Kidney (tissue), 14 donors: ENCODE results near the gene RUVBL2. TPM values are rescaled to one million over a fixed set of nuclear protein-coding genes. Genes with fewer than 3 reads are reported as not detected.
"Not testable (repeated sequence)": the region's sequence is repeated elsewhere in the genome, so short reads cannot be mapped to it uniquely, and the experiment has no call there.

Experiments
- DNase-seq, 5 donors: peaks; one replicate each; pipeline ENCODE4 v3.0.0-alpha.2; 2013 to 2020
- FAIRE-seq: peaks from 2 replicates; lab custom pipeline; 2012; peaks lifted over from hg19 to GRCh38; lab: Jason Lieb, UNC
- H3K27ac ChIP-seq, 2 donors: one replicate each; pipeline ENCODE4 v1.7.0; 2013; ENCODE audit warnings: low read depth in 2 of 2, low read length in 2 of 2, inconsistent platforms in 1 of 2
- H3K27me3 ChIP-seq: one replicate; pipeline ENCODE4 v1.7.1; 2013; ENCODE audit warnings: low read length, inconsistent platforms; ENCODE audit not compliant: control insufficient read depth, insufficient read depth
- H3K36me3 ChIP-seq, 3 donors: one replicate each; pipeline versions ENCODE4 v1.7.0 to v1.7.1; 2013; ENCODE audit warnings: low read length in 3 of 3, control low read depth in 1 of 3, inconsistent platforms in 1 of 3; ENCODE audit not compliant: insufficient read depth in 3 of 3, control insufficient read depth in 2 of 3
- H3K4me1 ChIP-seq, 3 donors: one replicate each; pipeline versions ENCODE4 v1.7.0 to v1.7.1; 2013; ENCODE audit warnings: low read length in 3 of 3, inconsistent platforms in 1 of 3, low read depth in 1 of 3; ENCODE audit not compliant: control insufficient read depth in 2 of 3, insufficient read depth in 2 of 3
- H3K4me3 ChIP-seq, 3 donors: one replicate each; pipeline versions ENCODE4 v1.7.0 to v1.8.1; 2013; ENCODE audit warnings: low read length in 3 of 3, control low read depth in 1 of 3, inconsistent platforms in 1 of 3
- H3K9ac ChIP-seq, 3 donors: one replicate each; pipeline versions ENCODE4 v1.7.0 to v1.7.1; 2013; ENCODE audit warnings: low read length in 3 of 3, control low read depth in 1 of 3, inconsistent platforms in 1 of 3
- H3K9me3 ChIP-seq, 3 donors: one replicate each; pipeline versions ENCODE4 v1.7.0 to v1.7.1; 2013; ENCODE audit warnings: low read length in 3 of 3, control low read depth in 1 of 3, inconsistent platforms in 1 of 3; ENCODE audit not compliant: control insufficient read depth in 2 of 3, insufficient read depth in 1 of 3
- CTCF ChIP-seq: IDR thresholded peaks from 3 replicates; pipeline ENCODE4 v1.5.1; 2012; ENCODE audit warnings: mild to moderate bottlenecking, moderate library complexity, borderline replicate concordance; ENCODE audit not compliant: insufficient read depth; ENCODE audit errors: extremely low read depth
- intact Hi-C: fragments of 100-400 bp; cut with DNase I; formaldehyde crosslinking; loops from one replicate; pipeline ENCODE4 v1.11.1; 2022
- polyA plus RNA-seq: library from polyadenylated mRNA; stranded (reverse); fragments of 350-450 nt; fragmentation: Illumina TruSeq; extraction: RNeasy Lipid Tissue Mini Kit (QIAGEN cat#74804); gene quantifications from one replicate; pipeline ENCODE4 v1.2.3, GENCODE V29; 2014; ENCODE audit warnings: low read depth, low replicate concordance; ENCODE audit not compliant: insufficient read depth
- total RNA-seq: library from RNA; stranded (reverse); fragmentation: NEBNext Ultra II Directional; extraction: Animal tissue kit (Norgen Biotek cat#: 25700); gene quantifications from one replicate; pipeline ENCODE4 v1.2.1, GENCODE V29; 2021
- donor health status: control.
- donor health status: control.
- donor health status: control.
- donor health status: control.
- donor health status: control.
- donor health status: DM: yes; HTN: yes; CAD: no.
- donor health status: Normal renal cell carcinoma (clear cell type).

RUVBL2 gene
- total and polyA plus RNA-seq, 2 donors from 2014 or later: 57.0 to 83.6 TPM

GRCh38 chr19:49056101-49056901 is 62.6 kb downstream of the RUVBL2 start:
- FAIRE-seq: no peak

GRCh38 chr19:49056902-49057596 is 63.4 kb downstream of the RUVBL2 start:
- FAIRE-seq, H3K27ac ChIP-seq, H3K27me3 ChIP-seq, H3K9me3 ChIP-seq, intact Hi-C loops, H3K36me3 ChIP-seq, H3K4me1 ChIP-seq: not testable (repeated sequence)
- H3K9ac ChIP-seq: peak overlapping the region in 2 of 3 donors; percentile 26 to 29
- H3K4me3 ChIP-seq: peak overlapping the region; percentile 11 to 60 (median 53)
- DNase-seq: peak in 1 of 5 donors; percentile 52

More at GRCh38 chr19:49056101-49056901, 62.6 kb downstream of the RUVBL2 start:
- DNase-seq: peak; percentile 67 to 85 (median 74)
- Histone ChIP-seq H3K9ac (peak overlapping the region in 2 of 3 donors; percentile 26 to 32), H3K4me1 (peaks cover 0 to 4% (median 0%) of the 10 kb centered on the region in 3 donors), H3K4me3 (peak overlapping the region; percentile 11 to 60 (median 53)), H3K9me3 (no peaks in the 10 kb centered on the region), H3K27me3 (peaks cover 5% of the 10 kb centered on the region), H3K27ac (no peak overlapping the region), H3K36me3 (no peaks in the 10 kb centered on the region)
- TF ChIP-seq CTCF: peak; percentile 19
- intact Hi-C loops: no loop called here

GRCh38 chr19:49057636-49058234 is 64.0 kb downstream of the RUVBL2 start, which contains the start of gene CGB7:
CGB7 (minus strand) TSS chr19:49057749; CDS start chr19:49055375, 2,374 bp downstream.
- Histone ChIP-seq H3K9me3 (no peaks in the 10 kb centered on the region), H3K27me3 (peaks cover 5% of the 10 kb centered on the region), H3K36me3 (no peaks in the 10 kb centered on the region), H3K27ac (no peak within 1 kb of the TSS), H3K4me1 (peaks cover 0 to 4% (median 0%) of the 10 kb centered on the region in 3 donors), H3K9ac (peak within 1 kb of the TSS in 2 of 3 donors; percentile 26 to 29), H3K4me3 (peak within 1 kb of the TSS; percentile 11 to 60 (median 53))
- intact Hi-C loops: no loop called here
- DNase-seq (peak; percentile 72 to 86 (median 84)), FAIRE-seq (no peak)
- no peak for TF ChIP-seq CTCF
